ENCODE data around the gene CPSF7.

Gene CPSF7

DNA sequence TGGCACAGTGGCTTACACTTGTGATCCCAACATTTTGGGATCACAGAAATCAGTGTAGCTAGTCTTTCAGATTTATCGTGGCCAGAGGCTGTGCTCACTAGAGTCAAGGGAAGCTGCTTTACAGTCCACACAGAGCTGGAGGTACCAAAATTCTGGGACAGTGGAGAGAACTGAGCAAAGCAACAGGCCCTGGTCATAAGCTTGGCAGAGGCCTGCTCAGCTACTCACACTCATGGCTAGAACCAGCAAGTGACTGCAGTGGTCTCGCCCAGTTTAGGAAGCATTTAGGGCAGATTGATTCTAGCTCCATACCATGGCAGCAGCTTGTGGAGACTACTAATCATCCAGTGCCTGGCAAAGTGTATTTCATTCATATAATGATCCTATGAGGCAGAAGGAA is 28.6 kb downstream of the CPSF7 start:
- TF ChIP-seq, protein P1, sequence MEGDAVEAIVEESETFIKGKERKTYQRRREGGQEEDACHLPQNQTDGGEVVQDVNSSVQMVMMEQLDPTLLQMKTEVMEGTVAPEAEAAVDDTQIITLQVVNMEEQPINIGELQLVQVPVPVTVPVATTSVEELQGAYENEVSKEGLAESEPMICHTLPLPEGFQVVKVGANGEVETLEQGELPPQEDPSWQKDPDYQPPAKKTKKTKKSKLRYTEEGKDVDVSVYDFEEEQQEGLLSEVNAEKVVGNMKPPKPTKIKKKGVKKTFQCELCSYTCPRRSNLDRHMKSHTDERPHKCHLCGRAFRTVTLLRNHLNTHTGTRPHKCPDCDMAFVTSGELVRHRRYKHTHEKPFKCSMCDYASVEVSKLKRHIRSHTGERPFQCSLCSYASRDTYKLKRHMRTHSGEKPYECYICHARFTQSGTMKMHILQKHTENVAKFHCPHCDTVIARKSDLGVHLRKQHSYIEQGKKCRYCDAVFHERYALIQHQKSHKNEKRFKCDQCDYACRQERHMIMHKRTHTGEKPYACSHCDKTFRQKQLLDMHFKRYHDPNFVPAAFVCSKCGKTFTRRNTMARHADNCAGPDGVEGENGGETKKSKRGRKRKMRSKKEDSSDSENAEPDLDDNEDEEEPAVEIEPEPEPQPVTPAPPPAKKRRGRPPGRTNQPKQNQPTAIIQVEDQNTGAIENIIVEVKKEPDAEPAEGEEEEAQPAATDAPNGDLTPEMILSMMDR (IDR thresholded peaks at IDR 0.05), result no peak

DNA sequence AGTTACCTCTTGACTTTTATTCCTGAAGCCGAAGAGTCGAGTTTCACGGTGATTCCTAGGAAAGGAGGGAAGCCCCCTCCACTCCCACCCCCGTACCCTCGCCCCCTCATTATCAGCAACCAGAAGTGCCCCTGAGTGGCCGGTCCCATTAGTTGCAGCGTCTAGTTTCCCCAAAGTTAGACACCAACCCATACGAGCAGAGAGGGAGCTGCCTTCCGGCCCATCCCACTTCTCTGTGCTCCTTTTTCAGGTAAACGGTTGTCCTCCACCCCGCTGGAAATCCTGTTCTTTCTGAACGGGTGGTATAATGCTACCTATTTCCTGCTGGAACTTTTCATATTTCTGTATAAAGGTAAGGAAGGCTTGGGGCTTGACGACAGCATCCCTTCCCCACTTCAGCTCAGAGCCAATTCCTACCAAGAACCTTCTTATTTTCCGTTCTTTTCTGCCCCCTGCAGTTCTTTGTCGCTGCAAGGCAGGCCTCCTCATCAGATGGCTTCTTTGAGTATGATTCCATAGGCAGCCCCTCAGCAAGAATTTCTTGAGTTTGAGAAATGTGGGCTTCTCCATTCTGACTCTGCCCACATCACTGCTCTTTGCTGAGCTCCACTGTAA is 36.7 kb downstream of the CPSF7 start:
- TF ChIP-seq, protein P1 (IDR thresholded peaks at IDR 0.05), result no peak

DNA sequence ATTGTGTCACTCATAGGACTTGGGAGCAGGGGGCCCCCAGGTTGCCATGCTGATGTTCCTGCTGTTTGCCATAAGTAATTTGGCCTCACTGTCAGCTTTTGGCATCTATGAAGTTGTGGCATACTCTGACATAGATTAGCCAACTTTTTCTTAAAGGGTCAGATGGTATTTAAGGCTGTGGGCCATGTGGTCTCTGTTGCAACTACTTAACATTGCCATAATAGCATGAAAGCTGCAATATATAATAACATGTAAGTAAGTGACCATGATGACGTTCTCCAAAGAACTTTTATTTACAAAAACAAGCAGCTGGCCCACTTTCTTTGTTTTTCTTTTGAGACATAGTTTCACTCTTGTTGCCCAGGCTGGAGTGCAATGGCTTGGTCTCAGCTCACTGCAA is 39.6 kb downstream of the CPSF7 start:
- TF ChIP-seq, protein P1 (IDR thresholded peaks at IDR 0.05), result no peak

GRCh38 chr11:61384271-61385242 is 45.2 kb downstream of the CPSF7 start:
- TF ChIP-seq, protein P1 (IDR thresholded peaks at IDR 0.05), result no peak

GRCh38 chr11:61380884-61381283 is 48.9 kb downstream of the CPSF7 start:
- TF ChIP-seq, protein P1 (IDR thresholded peaks at IDR 0.05), result no peak

DNA sequence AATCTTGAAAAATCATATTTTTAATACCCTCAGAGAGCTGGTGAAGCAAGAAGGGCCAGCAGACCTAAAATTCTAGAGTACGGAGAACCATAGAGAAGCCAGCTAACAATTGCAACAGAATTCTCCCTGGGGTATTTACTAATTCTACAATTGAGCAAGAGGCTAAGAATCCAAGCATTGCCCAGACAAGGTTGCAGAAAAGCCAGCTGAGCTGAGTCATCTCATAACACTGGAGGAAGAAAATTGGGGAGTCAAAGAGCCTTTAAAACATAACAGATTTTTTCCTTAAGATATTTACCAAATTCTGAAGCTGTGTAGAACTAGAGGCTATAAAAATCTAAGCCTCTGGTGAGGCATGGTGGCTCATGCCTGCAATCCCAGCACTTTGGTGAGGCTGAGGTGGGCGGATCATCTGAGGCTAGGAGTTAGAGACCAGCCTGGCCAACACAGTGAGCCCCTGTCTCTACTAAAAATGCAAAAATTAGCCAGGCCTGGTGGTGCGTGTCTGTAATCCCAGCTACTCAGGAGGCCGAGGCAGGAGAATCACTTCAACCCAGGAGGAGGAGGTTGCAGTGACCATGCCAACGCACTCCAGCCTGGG is 51.0 kb downstream of the CPSF7 start:
- TF ChIP-seq, protein P1 (IDR thresholded peaks at IDR 0.05), result no peak

- TF ChIP-seq, protein P1 (IDR thresholded peaks at IDR 0.05), result no peak
Measured at GRCh38 chr11:61377461-61378160, 52.2 kb downstream of the CPSF7 start.
